GM21723 (cell line): Measurements from ENCODE around the gene LRTM2.
"Not testable (repeated sequence)": the region's sequence is repeated elsewhere in the genome, so short reads cannot be mapped to it uniquely, and the experiment has no call there.

Source experiments
- ATAC-seq: cut with Tn5 transposase; IDR thresholded peaks from one replicate; pipeline ENCODE4 v1.9.1; 2021; ENCODE audit warnings: mild to moderate bottlenecking, moderate library complexity; ENCODE audit not compliant: unreplicated experiment

The LRTM2 gene

GRCh38 chr12:1811281-1811947, 9.0 kb upstream of the LRTM2 start:
- ATAC-seq: no peak

- ATAC-seq: no peak
Observed at GRCh38 chr12:1811948-1812291, 8.4 kb upstream of the LRTM2 start.

- no peak for ATAC-seq
Observed at GRCh38 chr12:1812650-1813302, 7.6 kb upstream of the LRTM2 start.

DNA sequence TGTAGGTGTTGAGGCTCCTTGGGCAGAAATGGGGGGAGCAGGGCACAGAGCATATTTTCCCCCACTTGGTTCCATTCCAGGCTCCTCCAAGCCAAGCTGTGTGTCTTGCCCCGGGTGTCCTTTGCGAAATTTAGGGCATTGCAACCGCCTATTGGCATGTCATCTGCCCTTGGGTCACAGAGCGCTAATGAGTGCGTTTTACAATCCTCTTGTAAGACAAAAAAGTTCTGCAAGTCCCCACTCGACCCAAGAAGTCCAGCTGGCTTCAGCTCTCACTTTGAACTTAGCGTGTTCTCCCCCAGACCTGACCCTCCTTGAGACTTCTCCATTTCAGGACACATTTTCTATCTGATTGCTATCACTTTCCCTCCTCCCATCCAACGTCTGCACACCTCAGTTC, 6.1 kb upstream of the LRTM2 start:
- ATAC-seq: no peak

- no peak for ATAC-seq
Observed at GRCh38 chr12:1815108-1815507, 5.3 kb upstream of the LRTM2 start.

DNA sequence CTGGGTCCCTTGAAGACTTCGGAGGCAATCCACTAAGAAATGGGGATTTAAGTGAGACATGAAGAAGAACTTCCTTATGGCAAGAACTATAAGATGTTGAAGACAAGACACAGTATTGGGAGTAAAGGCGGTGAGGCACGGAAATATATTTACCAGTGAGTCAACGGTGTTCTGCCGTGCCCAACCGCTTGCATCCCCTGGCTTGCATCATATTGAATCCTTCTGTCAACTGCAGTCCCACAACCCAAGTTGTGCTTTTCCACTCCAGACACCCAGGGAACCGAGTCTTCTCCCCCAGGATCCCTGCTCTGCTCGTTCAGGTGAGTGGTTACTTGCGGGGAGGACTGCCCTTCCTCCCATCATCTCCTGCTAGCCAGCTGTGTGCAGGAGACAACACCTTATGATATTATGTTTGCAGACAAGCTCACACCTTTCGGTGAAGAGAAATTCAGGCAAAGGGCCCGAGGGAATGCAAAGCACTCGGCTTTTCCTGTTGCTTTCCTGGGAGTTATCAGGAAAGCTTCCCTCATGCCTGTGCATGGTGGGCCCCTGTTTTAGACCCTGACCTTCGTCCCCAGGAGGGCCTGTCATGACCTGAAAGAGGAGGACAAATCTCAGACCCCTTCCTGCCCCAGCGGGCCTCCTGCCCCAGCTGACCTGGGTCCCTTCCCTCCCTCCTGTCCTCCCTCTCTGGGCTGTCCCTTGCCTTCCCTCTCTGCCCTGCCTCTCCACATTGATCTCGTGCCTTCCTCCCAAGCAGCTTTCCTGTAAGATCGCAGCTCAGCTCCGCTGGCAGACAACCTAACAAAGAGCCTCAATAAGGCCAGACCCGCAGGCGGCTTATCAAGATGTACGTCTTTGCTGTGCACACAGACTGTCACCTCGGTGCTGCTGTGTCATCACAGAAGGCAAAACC, 4.3 kb upstream of the LRTM2 start:
- ATAC-seq: no peak

DNA sequence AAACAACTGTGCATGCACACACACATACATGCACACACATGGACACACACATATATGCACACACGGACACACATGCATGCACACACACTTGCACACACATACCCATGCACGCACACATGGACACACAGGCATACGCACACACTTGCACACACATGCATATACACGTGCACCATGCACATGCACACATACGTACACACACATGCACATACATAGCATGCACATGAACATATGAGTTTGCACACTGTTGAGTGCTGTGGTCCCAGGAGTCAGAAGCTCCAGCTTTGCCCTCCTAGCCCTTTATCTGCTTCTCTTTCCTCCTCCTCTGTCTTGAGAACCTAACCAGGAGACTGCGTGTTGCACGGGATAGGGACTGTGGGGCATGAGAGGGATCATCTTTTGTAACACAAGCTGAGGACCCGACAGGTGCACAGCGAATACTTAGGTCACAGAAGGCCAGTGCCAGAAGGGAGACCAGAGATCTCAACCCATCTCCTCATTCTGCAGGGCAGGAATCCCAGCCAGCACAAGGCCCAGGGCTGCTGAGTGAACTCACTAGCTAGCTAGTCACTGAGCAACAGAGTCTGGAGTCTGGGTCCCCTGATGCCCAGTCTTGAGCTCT, 3.5 kb upstream of the LRTM2 start:
- ATAC-seq: no peak

DNA sequence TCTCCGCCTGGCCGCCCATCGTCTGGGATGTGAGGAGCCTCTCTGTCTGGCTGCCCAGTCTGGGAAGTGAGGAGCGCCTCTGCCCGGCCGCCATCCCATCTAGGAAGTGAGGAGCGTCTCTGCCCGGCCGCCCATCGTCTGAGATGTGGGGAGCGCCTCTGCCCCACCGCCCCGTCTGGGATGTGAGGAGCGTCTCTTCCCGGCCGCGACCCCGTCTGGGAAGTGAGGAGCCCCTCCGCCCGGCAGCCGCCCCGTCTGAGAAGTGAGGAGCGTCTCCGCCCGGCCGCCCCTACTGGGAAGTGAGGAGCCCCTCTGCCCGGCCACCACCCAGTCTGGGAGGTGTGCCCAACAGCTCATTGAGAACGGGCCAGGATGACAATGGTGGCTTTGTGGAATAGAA, 2.4 kb upstream of the LRTM2 start:
- not testable (repeated sequence) for ATAC-seq

DNA sequence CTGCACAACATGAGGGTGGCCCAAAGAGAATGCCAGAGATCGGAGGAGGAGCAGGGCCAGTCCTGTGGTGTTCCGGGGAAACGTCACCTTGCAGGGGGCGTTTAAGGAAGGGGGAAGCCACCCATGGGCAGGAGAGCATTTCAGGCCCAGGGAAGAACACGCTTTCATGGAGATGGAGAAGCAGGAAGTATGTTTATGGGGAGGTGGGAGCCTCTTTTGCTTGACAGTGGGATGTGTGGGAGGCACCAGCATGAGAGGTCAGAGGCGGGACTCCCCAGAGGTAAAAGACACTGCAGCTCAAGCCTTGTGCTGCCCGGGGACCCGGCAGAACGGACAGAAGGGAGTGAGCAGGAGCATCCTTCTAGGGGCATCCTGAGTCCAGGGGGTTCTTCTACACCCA, 1.3 kb upstream of the LRTM2 start:
- no peak for ATAC-seq

GRCh38 chr12:1819571-1819970, 794 bp upstream of the LRTM2 start:
- ATAC-seq: no peak

DNA sequence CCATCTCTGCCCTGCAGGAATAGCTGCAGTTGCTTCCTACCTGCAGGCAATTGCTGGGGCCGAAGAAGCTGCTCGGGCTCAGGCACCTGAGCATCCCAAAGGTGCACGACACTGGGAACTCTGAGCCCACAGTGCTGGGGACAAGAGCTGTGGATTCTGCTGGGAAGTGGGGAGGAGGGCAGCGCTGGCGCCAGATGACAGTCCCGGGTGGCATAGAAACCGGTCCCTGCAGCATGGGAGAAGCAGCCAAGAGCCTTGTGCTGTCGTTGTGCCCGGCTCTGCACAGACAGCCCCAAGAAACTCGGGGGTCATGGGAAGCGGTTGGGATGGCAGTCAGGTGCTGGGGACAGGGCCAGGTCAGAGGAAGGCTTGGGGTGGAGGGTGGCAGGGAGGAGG, 529 bp downstream of the LRTM2 start:
- ATAC-seq: no peak

GRCh38 chr12:1821805-1822204, 1.4 kb downstream of the LRTM2 start:
- no peak for ATAC-seq

GRCh38 chr12:1822699-1823098, 2.3 kb downstream of the LRTM2 start:
- no peak for ATAC-seq

- ATAC-seq: no peak
Observed at GRCh38 chr12:1823237-1823636, 2.9 kb downstream of the LRTM2 start.

DNA sequence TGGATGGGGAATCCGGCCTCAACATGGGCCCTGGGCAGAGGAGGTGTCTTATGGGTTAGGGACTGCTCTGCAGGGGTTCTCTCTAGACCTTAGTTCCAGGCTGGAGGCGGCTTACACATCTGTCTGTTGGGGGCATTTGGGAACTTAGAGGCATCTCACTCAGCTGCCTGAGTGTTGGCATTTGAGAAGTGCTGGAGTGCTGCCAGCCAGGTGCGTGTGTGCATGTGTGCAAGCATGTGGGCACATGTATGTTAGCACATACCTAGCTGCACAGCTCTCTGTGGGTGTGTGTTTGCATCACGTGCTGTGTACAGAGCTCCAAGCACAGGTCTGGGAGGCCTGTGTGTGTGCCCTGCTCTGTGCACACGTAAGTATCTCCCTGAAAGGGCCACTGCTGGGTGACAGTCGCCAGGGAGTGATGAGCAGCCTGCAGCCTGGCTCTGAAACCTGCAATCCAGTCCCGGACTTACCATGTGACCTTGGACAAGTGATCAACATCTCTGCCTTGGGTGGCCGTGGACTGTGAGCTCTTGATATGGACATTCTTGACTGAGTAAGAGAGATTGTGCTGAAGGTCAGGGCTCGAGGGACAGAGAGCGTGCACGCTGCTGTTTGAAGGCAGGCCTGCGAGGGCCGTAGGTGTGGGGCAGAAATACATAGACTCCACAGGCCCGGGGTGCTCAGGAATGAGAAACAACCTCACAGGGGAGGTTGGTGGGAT, 5.2 kb downstream of the LRTM2 start:
- ATAC-seq: no peak

DNA sequence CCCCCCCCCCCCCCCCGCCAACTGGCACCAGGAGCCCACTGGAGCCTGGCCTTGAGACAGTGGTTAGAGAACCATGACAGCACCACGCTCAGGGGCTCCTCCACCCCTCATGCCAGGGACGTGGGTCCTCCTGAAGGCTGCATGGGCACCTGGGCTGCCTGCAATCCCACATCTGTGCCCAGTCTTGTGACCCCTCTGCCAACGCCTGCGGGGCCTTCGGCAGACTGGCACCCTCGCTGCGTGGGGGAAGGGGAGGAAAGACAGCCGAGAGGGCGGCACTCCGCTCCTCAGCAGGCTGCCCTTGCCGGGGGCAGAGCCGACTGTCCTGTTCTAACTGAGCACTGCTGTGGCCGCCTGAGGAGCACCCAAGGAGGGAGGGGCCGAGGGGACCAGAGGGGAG, 6.0 kb downstream of the LRTM2 start:
- ATAC-seq: no peak

DNA sequence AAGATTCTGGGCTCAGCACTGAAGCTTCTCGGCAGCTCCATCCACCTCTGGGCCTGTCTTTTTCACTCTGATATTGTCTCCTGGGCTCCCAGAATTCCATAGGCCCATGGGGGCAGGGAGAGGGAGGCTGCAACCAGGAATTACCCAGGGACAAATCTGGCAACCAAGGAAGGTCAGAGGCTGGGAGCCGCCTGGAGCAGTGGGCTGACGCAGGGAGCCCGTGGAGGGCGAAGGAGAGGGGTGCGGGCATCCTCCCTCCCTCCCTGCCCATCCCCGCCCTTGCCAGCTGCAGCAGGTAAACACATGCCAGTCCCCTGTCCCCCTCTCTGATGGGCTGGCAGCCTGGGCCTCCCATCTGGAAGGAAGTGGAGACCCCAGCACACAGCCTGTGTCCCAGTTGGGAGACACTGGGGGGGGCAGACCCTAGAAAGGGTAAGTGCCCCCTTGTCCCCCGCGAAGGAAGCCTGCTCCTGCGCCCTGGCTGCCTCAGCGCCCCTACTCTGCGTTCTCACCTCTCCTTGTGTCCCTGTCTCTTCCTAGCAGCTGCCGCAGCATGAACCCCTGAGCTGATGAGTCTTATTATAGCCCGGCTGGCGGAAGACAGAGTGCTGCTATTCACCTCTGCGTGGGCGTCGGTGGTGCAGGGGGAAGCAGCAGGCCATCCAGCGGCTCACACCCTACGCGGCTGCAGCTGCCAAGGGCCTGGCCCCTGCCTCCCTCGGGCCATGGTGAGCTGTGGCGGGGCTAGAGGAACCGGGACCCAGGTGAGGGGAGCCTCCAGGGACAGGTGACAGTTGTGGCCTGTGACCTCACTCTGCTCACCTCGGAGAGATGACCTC, 6.7 kb downstream of the LRTM2 start:
- ATAC-seq: no peak

DNA sequence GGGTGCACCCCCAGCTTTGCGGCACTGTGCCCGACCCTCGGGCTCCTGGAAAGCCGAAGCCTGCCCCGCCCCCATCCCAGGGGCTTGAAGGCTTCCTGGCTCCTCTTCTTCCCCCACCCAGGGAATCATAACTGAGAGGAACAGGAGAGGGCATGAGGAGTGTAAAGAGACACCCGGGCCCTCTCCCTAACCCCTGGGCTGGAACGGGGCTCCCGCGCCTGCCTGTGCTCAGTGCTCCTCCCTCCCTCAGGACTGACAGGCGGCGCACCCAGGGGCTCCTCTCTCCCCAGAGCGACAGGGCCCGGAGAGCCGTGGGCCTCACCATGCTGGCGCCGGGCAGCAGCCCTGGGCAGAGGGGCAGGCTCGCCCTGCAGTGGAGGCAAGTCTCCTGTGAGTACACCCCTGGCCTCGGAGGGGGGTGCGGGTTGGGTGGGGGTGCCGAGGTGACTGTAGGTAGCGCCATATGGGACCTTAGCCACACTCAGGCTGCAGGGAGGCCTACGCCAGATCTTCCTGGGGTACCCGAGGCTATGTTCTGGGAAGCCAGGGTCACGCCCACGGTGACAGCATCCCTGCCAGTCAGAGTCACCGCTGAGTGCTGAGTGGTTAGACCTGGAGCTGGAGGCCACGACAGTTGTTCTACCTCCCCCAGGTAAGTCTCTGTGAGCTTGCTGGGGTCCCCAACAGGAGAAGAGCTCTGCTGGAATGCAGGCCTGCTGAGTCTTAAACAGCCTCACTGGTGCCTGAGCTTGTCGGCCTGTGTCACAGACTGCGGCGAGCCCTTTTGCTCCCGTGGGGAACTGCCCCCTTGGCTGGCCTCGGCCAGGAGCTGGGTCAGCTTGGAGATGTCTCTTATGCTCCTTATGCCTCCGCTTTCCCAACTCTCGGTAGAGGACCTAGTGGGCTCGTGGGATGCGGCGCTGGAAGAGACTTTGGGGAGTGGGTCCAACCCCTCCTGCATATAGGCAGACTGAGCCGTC, 7.8 kb downstream of the LRTM2 start:
- no peak for ATAC-seq

DNA sequence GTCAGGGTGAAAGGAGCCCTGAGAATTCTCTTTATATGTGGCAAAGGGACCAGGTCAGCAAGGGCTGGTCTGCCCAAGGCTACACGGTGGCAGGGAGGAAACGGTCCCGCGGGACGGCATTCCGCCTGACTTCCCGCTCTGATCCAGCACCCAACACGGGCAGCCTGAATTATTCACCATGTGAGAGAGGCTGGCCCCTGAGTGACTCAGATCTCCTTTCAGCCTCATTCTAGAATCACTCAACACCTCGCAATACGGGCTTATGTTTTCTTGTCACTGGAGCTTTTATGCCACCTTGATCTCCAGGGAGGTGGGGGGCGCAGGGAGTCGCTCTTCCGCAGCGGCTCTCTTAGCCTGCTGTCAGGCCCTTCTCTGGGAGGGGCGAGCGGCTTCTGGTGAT, 8.5 kb downstream of the LRTM2 start:
- no peak for ATAC-seq
